Endothelial cell of umbilical vein (primary cell): ENCODE results near the gene POLR2L. TPM values are rescaled to one million over a fixed set of nuclear protein-coding genes. Genes with fewer than 3 reads are reported as not detected.

Source experiments
- BruUV-seq: library from RNA; stranded (reverse); fragments of 400-500 nt; replicated peaks from 2 replicates; lab custom pipeline; 2021; lab: Mats Ljungman, UMichigan
- CTCF ChIA-PET: fragments of 300-600, 350-600 bp; sonication (Branson Sonifier 250); formaldehyde crosslinking; loops from one replicate; lab custom pipeline; 2021; ENCODE audit warnings: antibody characterized with exemption, inconsistent platforms; lab: Charles Lee
- POLR2A ChIA-PET: fragments of 300-600, 350-600 bp; sonication (Branson Sonifier 250); formaldehyde crosslinking; loops from one replicate; lab custom pipeline; 2021; ENCODE audit warnings: antibody characterized with exemption, inconsistent platforms; lab: Charles Lee
- DNase-seq: peaks from one replicate; pipeline ENCODE4 v3.0.0-alpha.2; 2011; ENCODE audit warnings: low read depth, low spot score
- FAIRE-seq: peaks from 2 replicates; lab custom pipeline; 2011; peaks lifted over from hg19 to GRCh38; lab: Jason Lieb, UNC
- H2AFZ ChIP-seq: 2 replicates; pipeline ENCODE4 v1.6.0; 2012; ENCODE audit warnings: low read depth, low read length, control low read depth, inconsistent platforms
- H3K27ac ChIP-seq: 2 replicates; pipeline ENCODE4 v1.5.1; 2011; ENCODE audit warnings: low read depth, mild to moderate bottlenecking, control low read depth, low read length, moderate library complexity; ENCODE audit not compliant: insufficient read depth
- H3K27me3 ChIP-seq, 2 experiments: 2 replicates each; pipeline versions ENCODE4 v1.6.0 to v1.6.1; 2011; ENCODE audit warnings: low read length in 2 of 2, mixed read lengths in 1 of 2; ENCODE audit not compliant: control insufficient read depth in 2 of 2, insufficient read depth in 2 of 2
- H3K36me3 ChIP-seq, 2 experiments: 2 replicates in 1 of 2; 3 replicates in 1 of 2; pipeline ENCODE4 v1.5.1; 2011; ENCODE audit warnings: low read length in 2 of 2, mild to moderate bottlenecking in 1 of 2, moderate library complexity in 1 of 2; ENCODE audit not compliant: control insufficient read depth in 2 of 2, insufficient read depth in 2 of 2; ENCODE audit errors: extremely low read depth in 1 of 2
- H3K4me1 ChIP-seq: 3 replicates; pipeline ENCODE4 v1.5.1; 2011; ENCODE audit warnings: mild to moderate bottlenecking, low read length; ENCODE audit not compliant: control insufficient read depth, insufficient read depth; ENCODE audit errors: extremely low read depth
- H3K4me2 ChIP-seq: 2 replicates; pipeline ENCODE4 v1.6.1; 2011; ENCODE audit warnings: low read length, control low read depth, mixed read lengths; ENCODE audit not compliant: insufficient read depth
- H3K4me3 ChIP-seq, 3 experiments: fragments of 200-600 bp in 1 of 3; sonication (generic), shearing (Covaris generic) in 1 of 3; replicated peaks in 1 of 3; 2 replicates each; pipeline ENCODE4 v1.5.1; 2011 to 2016; ENCODE audit warnings: control low read depth in 3 of 3, low read length in 3 of 3, mild to moderate bottlenecking in 2 of 3, inconsistent platforms in 1 of 3, low read depth in 1 of 3, moderate library complexity in 1 of 3; ENCODE audit not compliant: insufficient read depth in 1 of 3
- H3K79me2 ChIP-seq: 2 replicates; pipeline ENCODE4 v1.6.0; 2012; ENCODE audit warnings: low read length, inconsistent platforms; ENCODE audit not compliant: control insufficient read depth, insufficient read depth
- H3K9ac ChIP-seq: replicated peaks from 2 replicates; pipeline ENCODE3; 2011; ENCODE audit warnings: low read length, control low read depth; ENCODE audit not compliant: insufficient read depth; ENCODE audit errors: extremely low read depth
- H3K9me1 ChIP-seq: replicated peaks from 3 replicates; pipeline ENCODE4 v1.6.0; 2011; ENCODE audit warnings: mild to moderate bottlenecking, low read length; ENCODE audit not compliant: control insufficient read depth, insufficient read depth; ENCODE audit errors: extremely low read depth
- H3K9me3 ChIP-seq: replicated peaks from 2 replicates; pipeline ENCODE4 v1.5.1; 2012; ENCODE audit warnings: low read length, inconsistent platforms; ENCODE audit not compliant: control insufficient read depth, insufficient read depth
- H4K20me1 ChIP-seq: replicated peaks from 2 replicates; pipeline ENCODE3; 2011; ENCODE audit warnings: mild to moderate bottlenecking, low read length; ENCODE audit not compliant: control insufficient read depth, insufficient read depth; ENCODE audit errors: extremely low read depth
- CTCF ChIP-seq, 2 donors: IDR thresholded peaks; 1 replicate in 1 of 2; 2 replicates in 1 of 2; pipeline ENCODE4 v1.5.1; 2011; ENCODE audit warnings: low read length in 2 of 2, mild to moderate bottlenecking in 2 of 2, moderate library complexity in 2 of 2, control low read depth in 1 of 2, inconsistent platforms in 1 of 2, low read depth in 1 of 2; ENCODE audit not compliant: insufficient read depth in 1 of 2; ENCODE audit errors: extremely low read depth in 1 of 2
- EZH2 ChIP-seq: IDR thresholded peaks from 2 replicates; pipeline ENCODE4 v1.6.1; 2012; ENCODE audit warnings: borderline replicate concordance, low read depth, mild to moderate bottlenecking, moderate library complexity, low read length, inconsistent platforms; ENCODE audit not compliant: severe bottlenecking
- FOS ChIP-seq: IDR thresholded peaks from 2 replicates; pipeline ENCODE4 v1.6.1; 2011; ENCODE audit warnings: mild to moderate bottlenecking, low read length, moderate library complexity, borderline replicate concordance; ENCODE audit not compliant: insufficient read depth
- GATA2 ChIP-seq: IDR thresholded peaks from 2 replicates; pipeline ENCODE4 v1.7.0; 2011; ENCODE audit warnings: low read depth, mild to moderate bottlenecking, moderate library complexity, mixed read lengths, low read length; ENCODE audit not compliant: insufficient read length, insufficient read depth
- JUN ChIP-seq: IDR thresholded peaks from 2 replicates; pipeline ENCODE4 v1.6.1; 2011; ENCODE audit warnings: borderline replicate concordance, low read depth; ENCODE audit not compliant: insufficient read length, insufficient read depth
- MYC ChIP-seq: IDR thresholded peaks from one replicate; pipeline ENCODE4 v1.6.1; 2011; ENCODE audit warnings: mild to moderate bottlenecking, low read depth, low read length
- POLR2A ChIP-seq: IDR thresholded peaks from 2 replicates; pipeline ENCODE4 v1.6.1; 2012; ENCODE audit warnings: low read depth, mild to moderate bottlenecking, control low read depth, low read length
- POLR2AphosphoS5 ChIP-seq: IDR thresholded peaks from 2 replicates; pipeline ENCODE4 v1.6.1; 2012; ENCODE audit warnings: low read depth, mild to moderate bottlenecking, control low read depth, low read length, moderate library complexity; ENCODE audit not compliant: insufficient read depth
- dilution Hi-C: fragments of 300-500 bp; cut with MboI; formaldehyde crosslinking; loops from one replicate; pipeline ENCODE4 v1.15.0; 2019; ENCODE audit warnings: low sequenced_read_pairs; ENCODE audit not compliant: extremely low pct_ligation_motif_present
- intact Hi-C: fragments of 100-400 bp; cut with micrococcal nuclease; formaldehyde crosslinking; loops from one replicate; pipeline ENCODE4 v1.10.0; 2022
- polyA plus RNA-seq, 4 experiments: library from polyadenylated mRNA; depleted of rRNA in 3 of 4; stranded (reverse) in 3 of 4; unstranded in 1 of 4; fragments of >200 nt; gene quantifications; 2 replicates each; pipeline versions ENCODE4 v1.2.1 to v1.2.3, GENCODE V29; 2011 to 2012; ENCODE audit warnings: missing spikeins in 1 of 4
- total RNA-seq: library from RNA; stranded (reverse); gene quantifications from 2 replicates; pipeline ENCODE4 v1.2.3, GENCODE V29; 2021
- TF ChIP-seq, protein P1 (sequence below): IDR thresholded peaks from 2 replicates; pipeline ENCODE4 v1.6.1; 2011; ENCODE audit not compliant: insufficient read depth, insufficient read length

The POLR2L gene
- total and polyA plus RNA-seq, 2 donors (not counting 3 experiments of a cell fraction or from before 2014, with no cell fraction given) = 146 to 259 TPM

GRCh38 chr11:794013-794765 lies 48.1 kb downstream of the POLR2L start:
- ChIA-PET POLR2A (interaction anchor here (0.5 kb wide), 1 partner anchor 15 kb away, joined by 3 read pairs; no protein-coding TSS in a partner anchor), CTCF (no interaction called here)
- FAIRE-seq = no peak
- Histone ChIP-seq H2AFZ (no peak overlapping the region), H3K27me3 (no peaks in the 10 kb centered on the region), H3K4me3 (no peak overlapping the region), H3K4me1 (peaks cover 14% of the 10 kb centered on the region), H3K27ac (no peak overlapping the region), H3K9me1 (no peaks in the 10 kb centered on the region), H3K9me3 (no peaks in the 10 kb centered on the region), H3K4me2 (no peak overlapping the region), H3K9ac (no peak overlapping the region), H4K20me1 (no peaks in the 10 kb centered on the region), H3K79me2 (peaks cover 11% of the 10 kb centered on the region), H3K36me3 (no peaks in the 10 kb centered on the region)
- TF ChIP-seq CTCF (IDR thresholded peaks at IDR 0.05; ENCODE audit: extremely low read depth in 1 of 2, insufficient read depth in 1 of 2, low read depth in 1 of 2, low read length in 2 of 2) = no peak
- TF ChIP-seq, protein P1, sequence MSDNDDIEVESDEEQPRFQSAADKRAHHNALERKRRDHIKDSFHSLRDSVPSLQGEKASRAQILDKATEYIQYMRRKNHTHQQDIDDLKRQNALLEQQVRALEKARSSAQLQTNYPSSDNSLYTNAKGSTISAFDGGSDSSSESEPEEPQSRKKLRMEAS = no peak
- TF ChIP-seq FOS = no peak
- no peak for TF ChIP-seq EZH2
- TF ChIP-seq GATA2 = no peak
- no peak for TF ChIP-seq POLR2AphosphoS5
- no peak for TF ChIP-seq MYC
- no peak for TF ChIP-seq JUN
- no peak for TF ChIP-seq POLR2A
- dilution Hi-C loops (no loop called here), intact Hi-C loops (no loop called here)
- BruUV-seq = no TSS peak
- no peak for DNase-seq
